Endothelial cell (in vitro differentiated cells): ENCODE measurements around the gene CATSPERB. TPM values are rescaled to one million over a fixed set of nuclear protein-coding genes. Genes with fewer than 3 reads are reported as not detected.
"Not testable (repeated sequence)": the region's sequence is repeated elsewhere in the genome, so short reads cannot be mapped to it uniquely, and the experiment has no call there.

Experiments
- DNase-seq: peaks from one replicate; pipeline ENCODE4 v3.0.0; 2021; ENCODE audit warnings: low spot score
- H3K27ac Mint-ChIP-seq: one replicate; pipeline ENCODE4 v1.8.0; 2021; ENCODE audit warnings: mixed read lengths, inconsistent platforms; ENCODE audit not compliant: unreplicated experiment
- H3K27me3 Mint-ChIP-seq: one replicate; pipeline ENCODE4 v1.8.0; 2021; ENCODE audit warnings: mild to moderate bottlenecking, moderate library complexity, mixed read lengths, inconsistent platforms; ENCODE audit not compliant: unreplicated experiment
- H3K36me3 Mint-ChIP-seq: one replicate; pipeline ENCODE4 v1.8.0; 2021; ENCODE audit warnings: mild to moderate bottlenecking, low read depth, mixed read lengths, inconsistent platforms; ENCODE audit not compliant: unreplicated experiment
- H3K4me1 Mint-ChIP-seq: one replicate; pipeline ENCODE4 v1.8.0; 2021; ENCODE audit warnings: mild to moderate bottlenecking, mixed read lengths, inconsistent platforms; ENCODE audit not compliant: unreplicated experiment
- H3K4me3 Mint-ChIP-seq: one replicate; pipeline ENCODE4 v1.8.0; 2021; ENCODE audit warnings: mild to moderate bottlenecking, mixed read lengths, inconsistent platforms; ENCODE audit not compliant: unreplicated experiment
- H3K9me3 Mint-ChIP-seq: one replicate; pipeline ENCODE4 v1.8.0; 2021; ENCODE audit warnings: mixed read lengths, inconsistent platforms; ENCODE audit not compliant: unreplicated experiment
- CTCF ChIP-seq: fragments of 200-600 bp; sonication (generic); IDR thresholded peaks from one replicate; pipeline ENCODE4 v1.5.0; 2021; ENCODE audit warnings: antibody characterized with exemption; ENCODE audit not compliant: unreplicated experiment
- total RNA-seq: library from RNA; stranded (reverse); fragmentation: NEBNext Ultra II Directional; extraction: Animal tissue kit (Norgen Biotek cat#: 25700); gene quantifications from one replicate; pipeline ENCODE4 v1.2.1, GENCODE V29; 2021; ENCODE audit not compliant: unreplicated experiment

Gene CATSPERB
- total RNA-seq, 1 donor from 2014 or later, result not detected

GRCh38 chr14:91573528-91573893 lies 158.4 kb downstream of the CATSPERB start:
- TF ChIP-seq CTCF, result no peak
- DNase-seq, result no peak
- H3K27me3 Mint-ChIP-seq, result peaks cover 21% of the 10 kb centered on the region
- H3K4me3 Mint-ChIP-seq, result peak overlapping the region; percentile 56
- H3K9me3 Mint-ChIP-seq, result peaks cover 2% of the 10 kb centered on the region
- H3K36me3 Mint-ChIP-seq, result peaks cover 8% of the 10 kb centered on the region
- H3K4me1 Mint-ChIP-seq, result peaks cover 7% of the 10 kb centered on the region
- H3K27ac Mint-ChIP-seq, result no peak overlapping the region

DNA sequence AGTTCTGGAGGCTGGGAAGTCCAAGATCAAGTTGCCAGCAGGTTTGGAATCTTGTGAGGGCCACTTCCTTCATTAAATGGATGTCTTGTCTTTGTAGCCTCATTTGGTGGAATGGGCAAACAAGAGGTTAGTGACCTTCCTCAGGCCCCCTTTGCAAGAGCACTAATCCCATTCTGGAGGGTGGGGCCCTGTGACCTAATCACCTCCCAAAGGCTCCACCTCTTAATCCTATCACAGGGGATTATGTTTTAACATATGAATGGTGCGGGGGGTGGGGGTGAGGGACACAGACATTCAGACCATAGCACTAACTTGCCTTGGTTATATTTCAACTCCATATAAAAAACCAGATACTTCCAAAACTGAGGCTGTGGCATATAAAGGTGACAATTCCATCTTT lies 161.9 kb downstream of the CATSPERB start:
- Mint-ChIP-seq H3K9me3 (no peaks in the 10 kb centered on the region), H3K4me3 (no peak overlapping the region), H3K27ac (no peak overlapping the region), H3K4me1 (peaks cover 7% of the 10 kb centered on the region), H3K27me3 (peaks cover 15% of the 10 kb centered on the region), H3K36me3 (no peaks in the 10 kb centered on the region)
- no peak for TF ChIP-seq CTCF
- no peak for DNase-seq

- H3K27me3 Mint-ChIP-seq, result peaks cover 8% of the 10 kb centered on the region
- no peak overlapping the region for H3K27ac Mint-ChIP-seq
- H3K4me3 Mint-ChIP-seq, result no peak overlapping the region
Observed at GRCh38 chr14:91569301-91569700, 162.6 kb downstream of the CATSPERB start.

DNA sequence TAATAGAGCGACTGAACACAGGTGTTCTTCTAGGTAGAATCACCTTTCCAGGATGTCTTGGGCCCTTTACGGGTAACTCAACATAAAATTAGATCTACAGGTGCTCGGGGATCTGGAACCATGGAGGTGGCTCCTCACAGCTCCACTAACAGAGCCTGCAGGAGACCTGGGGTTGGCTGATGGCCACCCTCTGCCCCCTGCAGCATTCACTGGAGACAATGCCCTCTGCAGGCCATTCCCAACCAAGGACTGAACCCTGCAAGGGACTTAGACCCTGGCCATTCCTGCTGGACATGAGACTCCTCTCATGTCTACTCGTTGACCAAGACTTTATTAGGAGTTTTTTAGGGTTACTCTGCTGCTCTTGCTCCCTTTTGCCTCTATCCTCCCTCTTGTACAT lies 163.3 kb downstream of the CATSPERB start:
- no peaks in the 10 kb centered on the region for H3K4me1 Mint-ChIP-seq
- H3K36me3 Mint-ChIP-seq, result no peaks in the 10 kb centered on the region
- TF ChIP-seq CTCF, result no peak
- H3K4me3 Mint-ChIP-seq, result no peak overlapping the region
- DNase-seq, result no peak
- H3K27ac Mint-ChIP-seq, result no peak overlapping the region
- no peaks in the 10 kb centered on the region for H3K9me3 Mint-ChIP-seq
- H3K27me3 Mint-ChIP-seq, result peaks cover 7% of the 10 kb centered on the region

More at GRCh38 chr14:91569301-91569700, 162.6 kb downstream of the CATSPERB start:
- no peaks in the 10 kb centered on the region for H3K36me3 Mint-ChIP-seq
- no peak for TF ChIP-seq CTCF
- peaks cover 1% of the 10 kb centered on the region for H3K4me1 Mint-ChIP-seq
- no peaks in the 10 kb centered on the region for H3K9me3 Mint-ChIP-seq
- no peak for DNase-seq

- not testable (repeated sequence) for H3K27ac Mint-ChIP-seq, H3K36me3 Mint-ChIP-seq, H3K4me3 Mint-ChIP-seq, H3K4me1 Mint-ChIP-seq, H3K9me3 Mint-ChIP-seq, DNase-seq, H3K27me3 Mint-ChIP-seq
Observed at GRCh38 chr14:91567827-91568226, 164.1 kb downstream of the CATSPERB start.

GRCh38 chr14:91555531-91555930 lies 176.4 kb downstream of the CATSPERB start:
- H3K36me3 Mint-ChIP-seq, result peaks cover 11% of the 10 kb centered on the region

More at GRCh38 chr14:91555531-91555930, 176.4 kb downstream of the CATSPERB start:
- H3K27ac Mint-ChIP-seq, result no peak overlapping the region
- no peak for DNase-seq
- no peaks in the 10 kb centered on the region for H3K4me1 Mint-ChIP-seq
- H3K27me3 Mint-ChIP-seq, result peaks cover 4% of the 10 kb centered on the region
- no peak overlapping the region for H3K4me3 Mint-ChIP-seq
- TF ChIP-seq CTCF, result no peak
- peaks cover 5% of the 10 kb centered on the region for H3K9me3 Mint-ChIP-seq
